HS-5 (cell line): ENCODE measurements around the gene CASK.

ENCODE experiments used
- DNase-seq: peaks from one replicate; pipeline ENCODE4 v3.0.0-alpha.2; 2012; ENCODE audit warnings: low read depth

The CASK gene

GRCh38 chrX:41471786-41472185 lies 451.6 kb downstream of the CASK start:
- DNase-seq: no peak

- no peak for DNase-seq
Measured at GRCh38 chrX:41470706-41471105, 452.6 kb downstream of the CASK start.

GRCh38 chrX:41468647-41469323 lies 454.6 kb downstream of the CASK start:
- DNase-seq: no peak
